Activated naive CD4-positive, alpha-beta T cell treated with Interleukin-2 at 50 U/mL for 16 hours (primary cell): ENCODE data around the gene RNU4-1.

ENCODE experiments used
- DNase-seq: peaks from one replicate; pipeline ENCODE4 v3.0.0-alpha.2; 2020

The RNU4-1 gene

DNA sequence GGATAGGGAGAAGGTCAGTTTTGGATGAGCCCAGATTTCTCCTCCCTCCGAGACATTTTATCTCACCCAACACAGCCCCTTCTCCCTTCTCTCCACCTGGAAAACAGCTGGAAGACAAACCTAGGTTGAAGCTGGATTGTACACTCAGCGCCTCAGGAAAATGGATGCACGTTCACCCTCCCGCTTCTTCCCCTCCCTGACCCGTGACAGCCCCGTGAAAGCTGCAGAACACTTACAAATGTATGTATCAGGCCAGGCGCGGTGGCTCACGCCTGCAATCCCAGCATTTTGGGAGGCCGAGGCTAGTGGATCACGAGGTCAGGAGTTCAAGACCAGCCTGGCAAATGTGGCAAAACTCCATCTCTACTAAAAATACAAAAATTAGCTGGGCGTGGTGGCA, 5.5 kb downstream of the RNU4-1 start:
- DNase-seq: no peak

- DNase-seq: no peak
These were observed 6.1 kb downstream of the RNU4-1 start for GRCh38 chr12:120286768-120287490.

- DNase-seq: no peak
These were observed 8.7 kb downstream of the RNU4-1 start for GRCh38 chr12:120284381-120284780.

DNA sequence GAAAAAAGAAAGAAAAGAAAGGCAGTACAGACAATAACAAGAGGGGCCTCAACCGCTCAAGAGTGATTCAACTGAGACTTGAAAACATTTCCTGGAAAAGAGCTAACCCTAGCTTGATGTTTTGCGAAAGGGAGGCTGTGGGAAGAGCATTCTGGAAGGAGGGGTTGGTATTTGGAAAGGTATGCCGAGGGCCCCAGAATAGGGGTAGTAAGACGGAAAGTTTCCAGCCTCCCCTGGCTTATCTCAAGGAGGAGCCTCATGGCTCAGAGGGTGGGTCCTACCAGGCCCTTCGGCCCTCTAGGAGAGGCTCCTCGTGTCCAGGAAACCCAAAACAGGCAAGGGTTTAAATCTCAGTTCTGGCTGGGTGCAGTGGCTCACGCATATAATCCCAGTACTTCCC, 9.7 kb downstream of the RNU4-1 start:
- DNase-seq: no peak

GRCh38 chr12:120278137-120279069, 14.6 kb downstream of the RNU4-1 start:
- DNase-seq: no peak

GRCh38 chr12:120276734-120277133, 16.3 kb downstream of the RNU4-1 start:
- DNase-seq: no peak

DNA sequence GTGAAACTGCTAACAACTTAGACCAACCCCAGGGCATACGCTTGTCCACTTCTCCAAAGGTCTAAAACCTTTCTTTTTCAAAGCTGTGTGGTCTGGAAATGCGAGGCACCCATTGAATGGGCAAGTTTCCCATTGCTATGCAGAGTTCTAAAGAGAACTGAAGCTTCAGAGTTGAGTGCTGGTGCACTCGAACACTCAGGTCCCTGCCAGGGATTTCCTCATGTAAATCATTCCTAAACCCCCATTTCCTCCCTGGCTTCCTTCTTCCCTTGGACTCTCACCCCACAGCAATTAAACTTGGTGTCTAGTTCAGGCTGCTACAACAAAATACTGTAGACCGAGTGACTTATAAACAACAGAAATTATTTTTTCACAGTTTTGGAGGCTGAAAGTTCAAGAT, 25.3 kb downstream of the RNU4-1 start:
- DNase-seq: no peak

- no peak for DNase-seq
These were observed 26.7 kb downstream of the RNU4-1 start for GRCh38 chr12:120266180-120266870.

GRCh38 chr12:120265473-120266179, 27.4 kb downstream of the RNU4-1 start, which contains the start of gene PXN:
TSS of gene PXN (minus strand) at chr12:120265730. CDS start at chr12:120265629, 101 bp downstream.
- DNase-seq: peak; percentile 87

DNA sequence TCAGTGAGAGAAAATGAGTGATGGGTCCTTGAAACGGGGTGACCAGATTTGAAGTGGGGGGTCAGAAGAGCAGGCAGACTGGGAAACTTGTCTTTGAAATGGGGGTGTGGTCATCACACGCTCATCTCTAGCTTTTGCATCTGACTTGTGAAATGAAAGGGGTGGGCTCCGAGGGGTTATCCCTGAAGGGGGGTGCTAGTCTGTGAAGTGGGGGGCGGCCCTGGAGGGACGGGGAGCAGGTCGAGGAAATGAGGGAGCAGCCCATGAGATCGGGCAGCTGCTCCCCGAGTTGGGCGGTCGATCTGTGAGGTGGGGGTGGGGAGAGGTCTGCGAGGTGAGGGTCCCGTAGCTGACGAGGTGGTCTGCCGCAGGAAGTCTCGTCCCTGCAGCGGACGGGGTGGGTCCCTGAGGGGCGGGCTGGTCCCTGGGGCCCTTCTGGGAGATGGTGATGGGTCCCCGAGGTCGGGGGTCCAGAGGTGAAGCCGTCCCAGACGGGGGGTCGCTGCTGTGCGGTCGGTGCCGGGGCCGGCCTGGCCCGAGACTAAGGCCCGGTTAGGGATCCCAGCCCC, 28.0 kb downstream of the RNU4-1 start:
- DNase-seq: no peak

DNA sequence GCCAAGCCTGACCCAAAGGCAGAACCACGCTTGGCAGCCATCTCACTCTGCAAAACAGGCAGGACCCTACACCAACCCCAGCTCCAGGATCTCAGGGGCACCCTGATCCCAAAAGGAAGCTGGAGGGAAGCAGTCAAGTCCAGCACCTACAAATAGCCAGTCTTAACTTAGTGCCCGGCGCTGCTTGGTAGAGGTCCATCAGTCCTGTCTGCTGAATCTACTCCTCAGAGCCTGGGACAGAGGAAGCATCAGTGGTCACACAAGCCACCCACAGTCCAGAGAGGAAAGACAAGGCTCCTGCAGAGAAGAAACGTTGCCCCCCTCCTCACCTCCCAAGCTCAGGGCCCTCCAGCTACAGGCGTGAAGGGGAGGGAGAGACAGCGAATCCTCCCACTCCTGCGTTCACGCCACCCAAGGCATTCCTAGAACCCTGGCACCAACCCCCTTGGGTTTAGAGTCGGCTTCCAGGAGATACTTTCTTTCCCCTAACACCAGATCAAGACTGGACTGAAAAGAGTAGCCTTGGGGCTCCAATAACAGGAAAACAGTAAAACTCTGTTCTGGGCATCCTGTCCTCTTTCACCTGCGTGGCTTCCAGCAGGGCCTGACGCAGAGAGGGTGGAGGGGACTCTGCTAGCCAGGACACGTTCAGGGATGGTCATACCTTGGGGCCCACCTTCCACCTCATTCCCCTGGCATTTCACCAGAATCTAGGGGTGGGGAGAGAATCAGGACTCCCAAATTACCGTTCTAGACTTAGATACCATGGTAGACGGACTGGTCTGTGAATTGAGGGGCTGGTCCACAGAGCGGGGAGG, 28.7 kb downstream of the RNU4-1 start:
- no peak for DNase-seq

DNA sequence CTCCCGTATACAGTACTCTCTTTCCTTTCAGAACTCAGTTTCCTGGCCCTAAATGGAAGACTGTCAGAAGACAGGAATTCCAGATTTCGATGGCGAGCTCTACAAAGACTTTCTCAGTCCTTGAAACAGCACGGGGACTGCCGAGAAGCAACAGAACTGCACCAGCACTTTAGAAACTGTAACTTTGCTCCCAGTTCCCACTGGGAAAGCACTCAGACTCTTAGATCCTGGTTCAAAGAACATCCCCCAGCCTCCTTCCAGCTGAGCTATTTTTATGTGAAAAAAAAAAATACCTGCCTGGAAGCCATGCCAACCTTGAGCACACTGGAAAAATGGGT, 29.3 kb downstream of the RNU4-1 start:
- DNase-seq: no peak

DNA sequence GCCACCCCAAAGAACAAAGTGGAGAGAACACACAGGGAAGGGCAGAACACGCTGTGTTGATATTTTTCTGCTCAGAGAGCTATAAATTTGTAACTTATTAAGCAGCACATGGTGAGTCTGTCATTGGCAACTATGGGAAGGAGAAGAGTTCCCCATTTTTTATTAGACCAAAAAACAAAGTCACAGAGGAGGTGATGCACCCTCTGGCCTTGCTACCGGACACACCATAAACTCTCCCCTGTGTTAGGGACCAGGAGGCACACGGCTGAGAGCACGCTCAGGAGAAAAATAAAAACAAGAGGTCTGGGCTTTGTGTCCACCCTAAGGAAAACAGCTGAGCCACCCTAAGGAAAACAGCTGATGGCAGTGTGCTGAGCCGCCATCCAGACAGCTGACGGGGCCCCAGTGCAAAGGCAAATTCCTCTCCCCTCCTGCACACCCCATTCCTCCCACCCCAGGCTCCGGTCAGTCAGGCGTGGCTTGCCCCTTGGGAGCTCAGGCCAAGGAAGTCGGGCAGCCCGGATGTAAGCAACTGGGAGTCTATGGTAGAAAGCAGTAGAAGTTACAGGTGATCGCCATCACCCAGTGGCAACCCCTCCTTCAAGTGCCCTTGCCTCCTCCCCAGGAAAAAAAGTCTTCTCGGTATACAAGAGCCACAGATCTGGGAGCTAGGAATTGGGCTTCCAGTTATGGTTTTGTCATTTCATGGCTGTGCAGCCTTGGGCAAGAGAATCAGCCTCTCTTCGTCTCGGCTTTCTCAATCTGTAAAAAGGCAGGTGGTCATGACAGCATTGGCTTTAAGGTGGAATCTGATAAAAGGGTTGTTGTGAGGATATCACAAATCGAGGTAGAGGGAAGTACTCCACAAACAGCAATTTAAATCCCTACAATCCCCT, 29.9 kb downstream of the RNU4-1 start:
- no peak for DNase-seq

DNA sequence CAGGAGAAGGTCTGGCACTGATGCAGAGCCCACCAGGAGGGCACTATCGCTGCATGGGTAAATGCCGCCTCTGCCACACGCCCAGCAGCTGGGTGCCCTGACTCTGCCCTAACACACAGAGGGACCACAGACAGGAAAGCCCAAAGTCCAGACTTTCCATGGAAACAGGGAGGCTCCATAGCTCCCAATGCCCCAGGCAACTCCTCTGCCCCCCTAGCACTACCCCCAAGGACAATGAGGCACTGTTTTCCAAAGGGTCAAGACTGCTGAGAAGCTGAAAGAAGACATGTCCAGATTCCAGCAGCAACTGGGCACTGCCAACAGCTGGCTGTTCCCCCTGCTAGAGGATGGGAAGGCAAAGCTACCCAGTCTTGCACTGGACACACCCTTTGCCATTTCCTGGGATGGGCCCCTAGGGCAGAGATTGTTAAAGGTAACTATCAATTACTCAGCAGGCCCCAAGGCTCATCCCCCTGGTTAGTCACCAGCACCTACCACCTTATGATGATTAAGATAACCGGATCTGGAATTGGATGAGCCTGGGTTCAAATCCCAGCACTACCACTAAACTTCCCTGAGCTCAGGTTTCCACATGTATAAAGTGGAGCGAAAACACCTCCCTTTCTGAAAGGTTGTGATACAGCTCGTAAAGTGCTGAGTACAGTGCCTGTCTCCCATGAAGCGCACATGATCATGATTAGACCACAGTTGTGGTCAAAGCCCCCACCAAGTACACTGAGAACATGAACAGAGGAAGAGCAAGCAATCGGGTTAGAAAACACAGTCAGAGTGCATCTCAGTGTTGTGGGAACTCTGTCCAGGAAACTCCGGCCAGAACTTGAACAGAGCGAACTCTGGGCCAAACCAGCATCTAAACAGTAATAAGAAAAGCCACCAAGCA, 30.8 kb downstream of the RNU4-1 start:
- DNase-seq: no peak

- DNase-seq: no peak
These were observed 32.4 kb downstream of the RNU4-1 start for GRCh38 chr12:120260607-120261006.

GRCh38 chr12:120259418-120260202, 33.4 kb downstream of the RNU4-1 start:
- no peak for DNase-seq

DNA sequence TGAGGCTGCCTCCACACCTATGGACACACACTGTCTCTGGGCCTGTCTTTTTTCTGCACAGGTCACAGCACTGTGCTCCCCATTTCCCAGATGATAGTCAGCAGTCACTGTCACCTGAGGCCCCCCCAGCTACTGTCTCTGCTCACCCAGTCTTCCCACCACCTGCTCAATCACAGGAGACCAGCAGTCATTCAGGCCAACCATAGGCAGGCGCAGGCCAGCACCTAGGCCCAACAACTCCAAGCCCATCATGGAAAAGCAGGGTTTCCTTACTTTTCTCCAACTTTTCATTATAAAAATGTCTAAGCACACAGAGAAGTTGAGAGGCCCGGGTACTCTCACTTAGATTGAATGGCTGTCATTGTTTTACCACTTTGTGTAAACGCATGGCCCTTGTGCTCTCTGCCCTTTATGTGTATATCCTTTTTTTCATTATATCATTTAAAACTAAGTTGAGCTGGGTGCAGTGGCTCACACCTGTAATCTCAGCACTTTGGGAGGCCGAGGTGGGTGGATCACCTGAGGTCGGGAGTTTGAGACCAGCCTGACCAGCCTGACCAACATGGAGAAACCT, 34.6 kb downstream of the RNU4-1 start:
- DNase-seq: no peak
